Right lobe of liver (tissue), 4 donors: Measurements from ENCODE around the gene TSPAN18.

Experiments
- POLR2A ChIP-seq: fragments of 450-650 bp; IDR thresholded peaks from one replicate; pipeline ENCODE4 v1.6.1; 2017; ENCODE audit warnings: antibody characterized with exemption, mild to moderate bottlenecking
- TF ChIP-seq, protein P1 (sequence below), 4 donors: fragments of 200-600 bp in 3 of 4; fragments of 450-650 bp in 1 of 4; IDR thresholded peaks; one replicate each; pipeline versions ENCODE4 v1.5.1 to v1.8.0; 2016 to 2022; ENCODE audit warnings: antibody characterized with exemption in 4 of 4, mild to moderate bottlenecking in 2 of 4
- donor health status: DM: no; HTN: no; CAD: no.
- donor health status: DM: no; HTN: no; CAD: no.
- donor health status: DM: no; HTN: yes; CAD: no.

DNA sequence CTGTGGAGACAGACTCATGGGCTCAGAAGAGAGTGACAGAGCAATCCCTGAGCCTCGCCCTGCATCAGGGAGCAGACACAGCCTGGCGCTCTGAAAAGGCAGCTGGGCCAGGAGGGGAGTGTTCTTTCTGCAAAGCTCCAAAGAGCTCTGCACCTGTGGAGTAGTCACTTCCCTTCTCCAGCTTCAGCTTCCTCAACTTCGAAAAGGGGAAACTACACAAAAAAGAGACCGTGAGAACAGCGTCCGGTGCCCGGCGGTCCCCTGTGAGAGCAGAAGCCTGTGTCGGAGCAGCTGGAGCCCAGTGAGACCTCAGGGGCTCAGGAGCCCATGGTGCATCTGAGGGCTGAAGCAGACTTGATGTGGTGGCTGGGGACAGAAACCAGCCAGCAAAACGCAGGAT, 188.9 kb downstream of the TSPAN18 start:
- TF ChIP-seq, protein P1, sequence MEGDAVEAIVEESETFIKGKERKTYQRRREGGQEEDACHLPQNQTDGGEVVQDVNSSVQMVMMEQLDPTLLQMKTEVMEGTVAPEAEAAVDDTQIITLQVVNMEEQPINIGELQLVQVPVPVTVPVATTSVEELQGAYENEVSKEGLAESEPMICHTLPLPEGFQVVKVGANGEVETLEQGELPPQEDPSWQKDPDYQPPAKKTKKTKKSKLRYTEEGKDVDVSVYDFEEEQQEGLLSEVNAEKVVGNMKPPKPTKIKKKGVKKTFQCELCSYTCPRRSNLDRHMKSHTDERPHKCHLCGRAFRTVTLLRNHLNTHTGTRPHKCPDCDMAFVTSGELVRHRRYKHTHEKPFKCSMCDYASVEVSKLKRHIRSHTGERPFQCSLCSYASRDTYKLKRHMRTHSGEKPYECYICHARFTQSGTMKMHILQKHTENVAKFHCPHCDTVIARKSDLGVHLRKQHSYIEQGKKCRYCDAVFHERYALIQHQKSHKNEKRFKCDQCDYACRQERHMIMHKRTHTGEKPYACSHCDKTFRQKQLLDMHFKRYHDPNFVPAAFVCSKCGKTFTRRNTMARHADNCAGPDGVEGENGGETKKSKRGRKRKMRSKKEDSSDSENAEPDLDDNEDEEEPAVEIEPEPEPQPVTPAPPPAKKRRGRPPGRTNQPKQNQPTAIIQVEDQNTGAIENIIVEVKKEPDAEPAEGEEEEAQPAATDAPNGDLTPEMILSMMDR (IDR thresholded peaks at IDR 0.05) = no peak
- TF ChIP-seq POLR2A = no peak
